Spleen (tissue), 11 donors: ENCODE measurements around the gene UNC119B. TPM values are rescaled to one million over a fixed set of nuclear protein-coding genes. Genes with fewer than 3 reads are reported as not detected.

Experiments
- DNase-seq: peaks from one replicate; pipeline ENCODE4 v3.0.0-alpha.2; 2020
- H3K27ac ChIP-seq, 8 donors: fragments of 200-600 bp; sonication (generic) in 7 of 8; 1 replicate in 4 of 8; 2 replicates in 4 of 8; pipeline versions ENCODE4 v1.5.0 to v1.8.0; 2016 to 2021; ENCODE audit warnings: inconsistent platforms in 4 of 8, mild to moderate bottlenecking in 4 of 8, moderate library complexity in 1 of 8
- H3K27me3 ChIP-seq, 7 donors: fragments of 200-600 bp; sonication (generic) in 6 of 7; replicated peaks in 1 of 7; 1 replicate in 4 of 7; 2 replicates in 3 of 7; pipeline versions ENCODE4 v1.5.0 to v1.8.0; 2016 to 2021; ENCODE audit warnings: inconsistent platforms in 3 of 7, mild to moderate bottlenecking in 1 of 7
- H3K36me3 ChIP-seq, 6 donors: fragments of 200-600 bp; sonication (generic) in 5 of 6; 1 replicate in 4 of 6; 2 replicates in 2 of 6; pipeline versions ENCODE4 v1.5.0 to v1.8.0; 2016 to 2021; ENCODE audit warnings: inconsistent platforms in 2 of 6
- H3K4me1 ChIP-seq, 6 donors: fragments of 200-600 bp; sonication (generic) in 5 of 6; 1 replicate in 3 of 6; 2 replicates in 3 of 6; pipeline versions ENCODE4 v1.5.0 to v1.8.0; 2016 to 2021; ENCODE audit warnings: inconsistent platforms in 3 of 6
- H3K4me3 ChIP-seq, 8 donors: fragments of 200-600 bp; sonication (generic) in 7 of 8; 1 replicate in 4 of 8; 2 replicates in 4 of 8; pipeline versions ENCODE4 v1.5.0 to v1.8.0; 2016 to 2021; ENCODE audit warnings: inconsistent platforms in 4 of 8, mild to moderate bottlenecking in 4 of 8, moderate library complexity in 2 of 8
- H3K9me3 ChIP-seq, 8 donors: fragments of 200-600 bp; sonication (generic) in 7 of 8; 1 replicate in 4 of 8; 2 replicates in 4 of 8; pipeline versions ENCODE4 v1.5.0 to v1.8.0; 2016 to 2021; ENCODE audit warnings: inconsistent platforms in 4 of 8
- POLR2A ChIP-seq, 3 donors: fragments of 450-650 bp; IDR thresholded peaks; one replicate each; pipeline ENCODE4 v1.5.1; 2017; ENCODE audit warnings: antibody characterized with exemption in 3 of 3, mild to moderate bottlenecking in 1 of 3
- POLR2AphosphoS5 ChIP-seq, 3 donors: sonication (generic); formaldehyde crosslinking; IDR thresholded peaks; one replicate each; pipeline ENCODE4 v1.5.1; 2017; ENCODE audit warnings: antibody characterized with exemption in 3 of 3
- WGBS, 5 donors: extraction: QIAGEN DNeasy Blood & Tissue Kit in 3 of 5; methylation state at CpG; one replicate each; pipeline versions ENCODE4 v1.1.5 to v1.1.7; 2013 to 2018; 5-methylcytosine and 5-hydroxymethylcytosine counted together
- intact Hi-C: fragments of 100-400 bp; cut with DNase I; formaldehyde crosslinking; loops from one replicate; pipeline ENCODE4 v1.15.0; 2023; ENCODE audit warnings: low total_unique reads
- polyA plus RNA-seq, 3 donors: library from polyadenylated mRNA; stranded (reverse); fragments of 200-250 nt; gene quantifications; one replicate each; pipeline ENCODE4 v1.2.1, GENCODE V29; 2013
- total RNA-seq, 7 donors: library from RNA; depleted of rRNA in 3 of 7; stranded (reverse); fragments of >200 nt in 3 of 7; fragmentation: NEBNext Ultra II Directional in 4 of 7; extraction: Animal tissue kit (Norgen Biotek cat#: 25700) in 4 of 7; gene quantifications; one replicate each; pipeline versions ENCODE4 v1.1.0 to v1.2.1, GENCODE V29; 2016 to 2021
- TF ChIP-seq, protein P1 (sequence below), 11 experiments: fragments of 200-600 bp in 7 of 11; fragments of 450-650 bp in 4 of 11; sonication (generic) in 4 of 11; IDR thresholded peaks in 8 of 11; conservative IDR thresholded peaks in 3 of 11; 1 replicate in 7 of 11; 2 replicates in 4 of 11; pipeline versions ENCODE4 v1.4.0 to v1.8.0; 2016 to 2021; ENCODE audit warnings: antibody characterized with exemption in 11 of 11, inconsistent platforms in 4 of 11, mild to moderate bottlenecking in 1 of 11
- donor health status: healthy with polysubstance abuse.
- donor health status: DM: no; HTN: no; CAD: no; lungs with moderate emphysema.
- donor health status: DM: no; HTN: no; CAD: no.
- donor health status: Bipolar disorder and iron deficiency.
- donor health status: healthy.
- donor health status: DM: no; HTN: no; CAD: no.
- donor health status: DM: yes; HTN: yes; CAD: no.

UNC119B gene
- total and polyA plus RNA-seq, 10 donors: 5.5 to 32.2 (median 20.0) TPM

DNA sequence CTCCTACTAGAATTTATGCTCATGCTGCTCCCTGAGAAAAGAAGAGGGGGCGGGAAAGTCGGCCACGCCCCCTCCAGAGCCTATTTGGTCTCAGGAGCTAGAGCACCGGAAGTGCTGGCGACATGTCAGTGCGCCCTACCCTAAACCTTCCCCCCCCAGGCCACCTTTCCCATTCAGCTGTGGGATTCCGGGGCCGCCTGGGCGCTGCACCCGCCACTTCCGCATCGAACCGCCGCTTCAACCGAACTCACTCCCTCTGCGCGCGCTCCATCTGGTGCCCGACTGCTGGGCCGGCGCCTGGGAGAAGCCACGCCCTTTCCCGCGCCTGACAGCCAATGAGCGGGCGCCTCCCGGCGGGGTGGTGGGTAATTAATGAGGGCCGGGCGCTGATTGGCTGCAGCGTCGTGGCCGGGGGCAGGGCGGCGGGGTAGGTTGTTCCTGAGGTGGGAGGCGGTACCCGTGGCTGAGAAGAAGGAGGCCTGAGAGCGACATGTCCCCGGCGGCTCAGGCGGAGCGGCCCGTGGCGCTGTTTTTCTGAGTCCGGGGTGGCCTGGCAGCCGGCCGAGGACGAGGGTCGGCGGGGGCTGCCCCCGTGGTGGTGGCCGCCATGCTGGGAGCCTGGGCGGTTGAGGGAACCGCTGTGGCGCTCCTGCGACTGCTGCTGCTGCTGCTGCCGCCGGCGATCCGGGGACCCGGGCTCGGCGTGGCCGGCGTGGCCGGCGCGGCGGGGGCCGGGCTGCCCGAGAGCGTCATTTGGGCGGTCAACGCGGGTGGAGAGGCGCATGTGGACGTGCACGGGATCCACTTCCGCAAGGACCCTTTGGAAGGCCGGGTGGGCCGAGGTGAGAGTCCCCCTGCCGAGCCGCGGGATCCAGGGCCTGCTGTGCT lies 23.3 kb upstream of the UNC119B start, which contains the start of gene MLEC:
Gene MLEC, plus strand, starts transcription at position 460 of the 888 bp plus-strand sequence. Its CDS starts 148 bp downstream, at position 608.
- H3K36me3 ChIP-seq: no peaks in the 10 kb centered on the region
- H3K27me3 ChIP-seq: no peaks in the 10 kb centered on the region
- peak within 1 kb of the TSS; percentile 81 to 98 (median 95) for H3K4me3 ChIP-seq
- DNase-seq: peak; percentile 99
- peak within 1 kb of the TSS; percentile 86 to 96 (median 93) for H3K27ac ChIP-seq
- intact Hi-C loops: no loop called here
- peaks cover 37 to 71% (median 64%) of the 10 kb centered on the region in 6 donors for H3K4me1 ChIP-seq
- peak; percentile 87 to 93 (median 91) for TF ChIP-seq POLR2AphosphoS5 (IDR thresholded peaks at IDR 0.05)
- TF ChIP-seq POLR2A (IDR thresholded peaks at IDR 0.05): peak in 1 of 3 donors; percentile 41
- TF ChIP-seq, protein P1, sequence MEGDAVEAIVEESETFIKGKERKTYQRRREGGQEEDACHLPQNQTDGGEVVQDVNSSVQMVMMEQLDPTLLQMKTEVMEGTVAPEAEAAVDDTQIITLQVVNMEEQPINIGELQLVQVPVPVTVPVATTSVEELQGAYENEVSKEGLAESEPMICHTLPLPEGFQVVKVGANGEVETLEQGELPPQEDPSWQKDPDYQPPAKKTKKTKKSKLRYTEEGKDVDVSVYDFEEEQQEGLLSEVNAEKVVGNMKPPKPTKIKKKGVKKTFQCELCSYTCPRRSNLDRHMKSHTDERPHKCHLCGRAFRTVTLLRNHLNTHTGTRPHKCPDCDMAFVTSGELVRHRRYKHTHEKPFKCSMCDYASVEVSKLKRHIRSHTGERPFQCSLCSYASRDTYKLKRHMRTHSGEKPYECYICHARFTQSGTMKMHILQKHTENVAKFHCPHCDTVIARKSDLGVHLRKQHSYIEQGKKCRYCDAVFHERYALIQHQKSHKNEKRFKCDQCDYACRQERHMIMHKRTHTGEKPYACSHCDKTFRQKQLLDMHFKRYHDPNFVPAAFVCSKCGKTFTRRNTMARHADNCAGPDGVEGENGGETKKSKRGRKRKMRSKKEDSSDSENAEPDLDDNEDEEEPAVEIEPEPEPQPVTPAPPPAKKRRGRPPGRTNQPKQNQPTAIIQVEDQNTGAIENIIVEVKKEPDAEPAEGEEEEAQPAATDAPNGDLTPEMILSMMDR (IDR thresholded peaks at IDR 0.05 in 8 of 11, conservative IDR thresholded peaks at IDR 0.05 in 3 of 11): peak in 7 of 11 experiments; percentile 27 to 62 (median 44)
- WGBS, 5 donors: 0 to 1% (median 1%) methylated on average over 46 to 84 of the region's 84 CpGs
- no peaks in the 10 kb centered on the region for H3K9me3 ChIP-seq

DNA sequence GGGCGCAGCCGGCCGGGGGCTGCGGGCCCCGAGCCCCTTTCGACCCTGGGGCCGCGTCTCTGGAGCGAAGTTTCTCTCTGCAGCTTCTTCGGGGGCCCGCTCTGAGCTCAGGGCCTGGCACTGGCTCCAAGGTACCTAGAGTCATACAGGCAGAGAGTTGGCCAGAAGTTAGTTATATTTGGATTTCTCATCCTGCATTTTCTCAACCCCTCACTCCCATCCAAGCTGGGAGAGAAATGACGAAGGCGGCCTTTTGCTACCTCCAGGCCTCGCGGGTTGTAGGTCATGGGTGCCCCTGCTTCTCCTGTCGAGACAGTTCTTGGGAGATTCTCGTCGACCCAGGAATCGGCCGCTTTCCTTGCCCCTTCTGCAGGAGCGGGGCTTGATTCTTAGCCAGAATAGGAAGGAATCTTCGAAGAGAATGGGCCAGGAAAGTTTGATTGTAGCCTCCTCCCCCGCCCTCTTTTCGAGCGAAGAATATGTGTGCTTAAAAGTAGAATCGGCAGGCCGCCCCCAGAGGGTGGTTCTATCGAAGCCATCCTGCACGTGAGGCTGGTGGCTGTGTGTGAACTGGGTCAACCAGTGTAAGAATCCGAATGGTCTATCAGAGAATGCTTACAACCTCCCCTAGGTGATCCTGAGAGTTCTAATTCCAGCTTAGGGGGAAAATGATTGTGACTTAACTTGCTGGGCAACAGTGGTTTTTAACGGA lies 22.5 kb upstream of the UNC119B start:
- 0 to 1% (median 0%) methylated on average over 22 to 31 of the region's 31 CpGs for WGBS, 5 donors
- peak; percentile 79 for DNase-seq
- intact Hi-C loops: no loop called here
- H3K27ac ChIP-seq: peak overlapping the region; percentile 86 to 96 (median 93)
- no peaks in the 10 kb centered on the region for H3K9me3 ChIP-seq
- no peaks in the 10 kb centered on the region for H3K27me3 ChIP-seq
- H3K4me3 ChIP-seq: peak overlapping the region; percentile 81 to 98 (median 95)
- peaks cover 0 to 1% (median 0%) of the 10 kb centered on the region in 6 donors for H3K36me3 ChIP-seq
- H3K4me1 ChIP-seq: peaks cover 40 to 79% (median 69%) of the 10 kb centered on the region in 6 donors
- TF ChIP-seq, protein P1 (IDR thresholded peaks at IDR 0.05 in 8 of 11, conservative IDR thresholded peaks at IDR 0.05 in 3 of 11): no peak
- TF ChIP-seq POLR2A (IDR thresholded peaks at IDR 0.05): no peak
- TF ChIP-seq POLR2AphosphoS5 (IDR thresholded peaks at IDR 0.05): no peak

DNA sequence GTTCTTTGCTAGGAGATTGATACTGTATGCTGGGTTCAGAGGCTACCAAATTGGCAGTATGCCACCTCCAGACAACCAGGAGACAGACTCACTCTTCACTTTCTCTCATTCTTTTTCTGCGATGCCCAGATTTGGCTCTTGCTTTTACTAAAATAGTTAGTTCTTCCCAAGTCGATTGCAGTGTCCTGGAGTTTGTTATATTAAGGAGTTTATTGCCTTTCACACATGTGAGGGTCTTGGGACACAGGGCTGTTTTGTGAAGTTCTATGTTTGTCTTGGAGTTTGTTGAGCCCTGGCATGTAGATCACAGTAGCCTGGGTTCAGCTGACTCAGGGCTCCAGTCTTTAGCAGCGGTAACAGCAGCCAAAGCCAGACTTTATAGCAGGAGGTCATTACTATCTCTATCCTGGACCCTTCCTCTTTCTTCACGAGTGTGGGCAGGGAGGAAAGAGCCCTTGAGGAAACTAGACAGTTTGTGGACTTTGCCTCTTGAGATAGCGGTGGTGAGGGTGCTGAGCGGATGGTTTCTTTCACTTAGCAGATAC lies 21.7 kb upstream of the UNC119B start:
- intact Hi-C loops: no loop called here
- peak overlapping the region in 5 of 8 donors; percentile 92 to 96 (median 93) for H3K27ac ChIP-seq

More for the DNA sequence above, 21.7 kb upstream of the UNC119B start:
- TF ChIP-seq, protein P1 (IDR thresholded peaks at IDR 0.05 in 8 of 11, conservative IDR thresholded peaks at IDR 0.05 in 3 of 11): no peak
- TF ChIP-seq POLR2AphosphoS5 (IDR thresholded peaks at IDR 0.05): no peak
- no peak for TF ChIP-seq POLR2A (IDR thresholded peaks at IDR 0.05)
- Histone ChIP-seq H3K4me3 (peak overlapping the region; percentile 81 to 98 (median 95)), H3K36me3 (peaks cover 0 to 10% (median 3%) of the 10 kb centered on the region in 6 donors), H3K9me3 (no peaks in the 10 kb centered on the region), H3K4me1 (peaks cover 40 to 85% (median 70%) of the 10 kb centered on the region in 6 donors), H3K27me3 (no peaks in the 10 kb centered on the region)
- no peak for DNase-seq
- 10 to 23% (median 18%) methylated on average over 6 of the region's 6 CpGs for WGBS, 5 donors
